Right ventricle myocardium superior (tissue), 1 donor: Measurements from ENCODE around the gene GRN. TPM values are rescaled to one million over a fixed set of nuclear protein-coding genes. Genes with fewer than 3 reads are reported as not detected.
"Not testable (repeated sequence)": the region's sequence is repeated elsewhere in the genome, so short reads cannot be mapped to it uniquely, and the experiment has no call there.

ENCODE experiments used
- ATAC-seq: fragments of 200-7000 bp; cut with Tn5 transposase; one replicate; pipeline ENCODE4 v1.9.1; 2020; ENCODE audit warnings: mild to moderate bottlenecking; ENCODE audit not compliant: poor library complexity
- DNase-seq: peaks from one replicate; pipeline ENCODE4 v3.0.0-alpha.2; 2020
- intact Hi-C: fragments of 100-400 bp; cut with DNase I; formaldehyde crosslinking; loops from one replicate; pipeline ENCODE4 v1.11.2; 2022
- total RNA-seq: library from RNA; stranded (reverse); fragmentation: NEBNext Ultra II Directional; extraction: Animal tissue kit (Norgen Biotek cat#: 25700); gene quantifications from one replicate; pipeline ENCODE4 v1.2.1, GENCODE V29; 2021
- donor health status: DM: no; HTN: yes; CAD: no; lungs with severe emphysema.

The GRN gene
- total RNA-seq, 1 donor from 2014 or later: 135 TPM

- DNase-seq (no peak), ATAC-seq (no peak)
- intact Hi-C loops: no loop called here
Observed at GRCh38 chr17:44389723-44390202, 44.7 kb downstream of the GRN start.

- ATAC-seq (no peak), DNase-seq (no peak)
- intact Hi-C loops: no loop called here
Observed at GRCh38 chr17:44390250-44390870, 45.3 kb downstream of the GRN start.

GRCh38 chr17:44394112-44394511, 49.0 kb downstream of the GRN start:
- intact Hi-C loops, ATAC-seq, DNase-seq: not testable (repeated sequence)

- intact Hi-C loops: loop anchor here (5.0 kb wide), 1 partner anchor 127 kb away; no protein-coding TSS in a partner anchor
- DNase-seq: no peak
- no peak for ATAC-seq
Observed at GRCh38 chr17:44394833-44395232, 49.7 kb downstream of the GRN start.

- intact Hi-C loops: loop anchor here (5.0 kb wide), 1 partner anchor 125 kb away; no protein-coding TSS in a partner anchor
- no peak for DNase-seq
- no peak for ATAC-seq
Observed at GRCh38 chr17:44396946-44397345, 51.8 kb downstream of the GRN start.

- ATAC-seq (peak; percentile 9), DNase-seq (no peak)
- intact Hi-C loops: loop anchor here (5.0 kb wide), 1 partner anchor 125 kb away; no protein-coding TSS in a partner anchor
Observed at GRCh38 chr17:44397479-44398440, 52.7 kb downstream of the GRN start.

GRCh38 chr17:44398692-44399691, 53.9 kb downstream of the GRN start:
- no peak for ATAC-seq
- intact Hi-C loops: loop anchor here (5.0 kb wide), 1 partner anchor 123 kb away; no protein-coding TSS in a partner anchor

GRCh38 chr17:44400226-44400847, 55.2 kb downstream of the GRN start:
- DNase-seq (no peak), ATAC-seq (no peak)
- intact Hi-C loops: loop anchor here (10.0 kb wide), 1 partner anchor 104 kb away; the partner anchor contains the start of gene GPATCH8

More at GRCh38 chr17:44398692-44399691, 53.9 kb downstream of the GRN start:
- no peak for DNase-seq

Other genes starting within 250 kb of the GRN start
- gene HDAC5, start 221.7 kb upstream of the GRN start, total RNA-seq: 67.7 TPM
- 0.59 TPM for gene HROB, start 203.4 kb upstream of the GRN start, total RNA-seq
- 14.8 TPM for gene ASB16, start 174.6 kb upstream of the GRN start, total RNA-seq
- 19.6 TPM for gene TMUB2, start 158.3 kb upstream of the GRN start, total RNA-seq
- 35.7 TPM for gene ATXN7L3, start 145.4 kb upstream of the GRN start, total RNA-seq
- 52.7 TPM for gene UBTF, start 125.6 kb upstream of the GRN start, total RNA-seq
- 0.30 TPM for gene SLC4A1, start 77.2 kb upstream of the GRN start, total RNA-seq
- 0.22 TPM for gene RUNDC3A, start 36.7 kb upstream of the GRN start, total RNA-seq
- 45.0 TPM for gene SLC25A39, start 20.5 kb upstream of the GRN start, total RNA-seq
- 0.62 TPM for gene FAM171A2, start 18.6 kb downstream of the GRN start, total RNA-seq
- gene ITGA2B, start 44.3 kb downstream of the GRN start, total RNA-seq: 0.62 TPM
- gene GPATCH8, start 158.1 kb downstream of the GRN start, total RNA-seq: 17.9 TPM
- 2.6 TPM for gene FZD2, start 212.2 kb downstream of the GRN start, total RNA-seq